Peyer's patch (tissue), 4 donors: Measurements from ENCODE around the gene UACA.

ENCODE experiments used
- POLR2A ChIP-seq, 2 donors: fragments of 450-650 bp; IDR thresholded peaks; one replicate each; pipeline ENCODE4 v1.5.1; 2017; ENCODE audit warnings: antibody characterized with exemption in 2 of 2, mild to moderate bottlenecking in 2 of 2, moderate library complexity in 2 of 2
- TF ChIP-seq, protein P1 (sequence below), 6 experiments: fragments of 450-650 bp in 4 of 6; fragments of 200-600 bp in 2 of 6; sonication (generic) in 1 of 6; IDR thresholded peaks; one replicate each; pipeline ENCODE4 v1.5.1; 2017 to 2019; ENCODE audit warnings: antibody characterized with exemption in 6 of 6, mild to moderate bottlenecking in 3 of 6, moderate library complexity in 1 of 6

DNA sequence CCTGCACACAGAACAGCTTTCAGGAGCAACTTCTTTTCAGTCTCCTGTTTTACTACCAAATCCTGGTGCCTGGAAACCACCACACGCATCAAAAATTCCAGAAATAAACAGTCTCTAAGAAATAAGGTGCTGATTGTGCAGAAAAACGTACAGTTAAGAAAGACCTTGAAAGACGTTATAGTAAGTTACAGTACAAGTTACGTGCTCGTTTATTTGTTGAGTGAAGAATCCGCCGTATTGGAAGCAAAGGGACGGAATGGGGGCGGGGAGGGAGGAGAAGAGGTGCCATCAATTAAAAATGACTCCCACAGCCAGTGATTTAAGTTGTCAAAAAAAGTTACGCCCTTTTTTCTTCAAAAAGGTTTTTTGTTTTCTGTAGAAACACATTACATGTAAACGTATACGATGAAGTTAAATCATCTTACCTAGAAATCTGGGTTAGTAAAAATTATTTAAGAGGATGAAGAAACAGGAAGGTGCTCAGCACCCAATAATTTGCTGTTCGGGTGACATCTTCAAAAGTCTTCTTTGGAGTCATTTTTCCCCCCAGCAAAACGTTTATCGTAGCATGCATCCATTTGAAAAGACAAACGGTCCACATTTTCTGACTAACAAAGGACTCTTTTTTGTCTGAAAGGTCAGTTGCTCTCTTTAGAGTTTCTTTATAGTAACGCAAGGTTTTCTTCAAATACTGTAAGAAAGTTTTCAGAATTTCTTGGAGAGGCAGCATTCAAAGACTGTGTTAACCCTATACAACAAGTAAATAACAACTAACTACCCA lies 782 bp upstream of the UACA start:
- TF ChIP-seq, protein P1, sequence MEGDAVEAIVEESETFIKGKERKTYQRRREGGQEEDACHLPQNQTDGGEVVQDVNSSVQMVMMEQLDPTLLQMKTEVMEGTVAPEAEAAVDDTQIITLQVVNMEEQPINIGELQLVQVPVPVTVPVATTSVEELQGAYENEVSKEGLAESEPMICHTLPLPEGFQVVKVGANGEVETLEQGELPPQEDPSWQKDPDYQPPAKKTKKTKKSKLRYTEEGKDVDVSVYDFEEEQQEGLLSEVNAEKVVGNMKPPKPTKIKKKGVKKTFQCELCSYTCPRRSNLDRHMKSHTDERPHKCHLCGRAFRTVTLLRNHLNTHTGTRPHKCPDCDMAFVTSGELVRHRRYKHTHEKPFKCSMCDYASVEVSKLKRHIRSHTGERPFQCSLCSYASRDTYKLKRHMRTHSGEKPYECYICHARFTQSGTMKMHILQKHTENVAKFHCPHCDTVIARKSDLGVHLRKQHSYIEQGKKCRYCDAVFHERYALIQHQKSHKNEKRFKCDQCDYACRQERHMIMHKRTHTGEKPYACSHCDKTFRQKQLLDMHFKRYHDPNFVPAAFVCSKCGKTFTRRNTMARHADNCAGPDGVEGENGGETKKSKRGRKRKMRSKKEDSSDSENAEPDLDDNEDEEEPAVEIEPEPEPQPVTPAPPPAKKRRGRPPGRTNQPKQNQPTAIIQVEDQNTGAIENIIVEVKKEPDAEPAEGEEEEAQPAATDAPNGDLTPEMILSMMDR (IDR thresholded peaks at IDR 0.05): no peak
- TF ChIP-seq POLR2A (IDR thresholded peaks at IDR 0.05): no peak
